D721Med (cell line): Measurements from ENCODE around the gene CCDC191.

Experiments
- DNase-seq: peaks from one replicate; pipeline ENCODE4 v3.0.0; 2011; ENCODE audit warnings: low spot score; ENCODE audit not compliant: insufficient read length
- FAIRE-seq: peaks from 2 replicates; lab custom pipeline; 2011; peaks lifted over from hg19 to GRCh38; lab: Jason Lieb, UNC
- TF ChIP-seq, protein P1 (sequence below): IDR thresholded peaks from 2 replicates; pipeline ENCODE4 v1.5.1; 2012; ENCODE audit warnings: mild to moderate bottlenecking, control low read depth; ENCODE audit not compliant: insufficient read depth; ENCODE audit errors: missing control alignments

Gene CCDC191

DNA sequence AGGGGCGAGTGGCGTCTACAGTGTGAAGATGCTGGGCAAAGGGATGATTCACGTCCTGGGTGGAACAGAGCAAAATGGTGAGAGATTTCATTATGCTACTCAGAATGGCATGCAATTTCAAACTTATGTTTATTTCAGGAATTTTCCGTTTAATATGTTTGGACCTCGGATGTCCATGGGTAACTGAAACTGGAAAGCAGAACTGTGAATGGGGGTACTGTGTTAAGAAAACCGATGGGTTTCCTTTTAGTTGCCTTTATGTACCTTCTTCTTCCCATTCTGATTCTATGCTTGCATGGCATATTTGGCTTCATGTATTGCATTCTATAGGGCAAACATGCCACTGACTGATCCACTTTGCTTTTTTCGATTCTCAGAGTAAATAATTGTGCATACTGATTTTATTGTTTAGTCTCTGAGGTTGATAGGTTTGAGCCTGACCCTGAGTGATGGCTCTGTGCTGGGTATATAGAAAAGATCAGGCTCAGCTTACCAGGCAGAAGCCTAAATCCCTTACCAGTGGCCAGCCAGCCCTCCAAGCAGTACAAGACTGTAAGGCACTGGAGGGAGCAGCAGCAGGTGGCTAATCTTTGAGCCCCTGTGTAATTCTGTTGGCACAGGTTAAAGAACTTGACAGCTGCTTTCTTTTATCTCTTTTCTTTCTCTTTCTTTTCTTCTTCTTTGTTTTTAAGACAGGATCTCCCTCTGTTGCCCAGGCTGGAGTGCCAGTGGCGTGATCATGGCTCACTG, 4.8 kb upstream of the CCDC191 start:
- TF ChIP-seq, protein P1, sequence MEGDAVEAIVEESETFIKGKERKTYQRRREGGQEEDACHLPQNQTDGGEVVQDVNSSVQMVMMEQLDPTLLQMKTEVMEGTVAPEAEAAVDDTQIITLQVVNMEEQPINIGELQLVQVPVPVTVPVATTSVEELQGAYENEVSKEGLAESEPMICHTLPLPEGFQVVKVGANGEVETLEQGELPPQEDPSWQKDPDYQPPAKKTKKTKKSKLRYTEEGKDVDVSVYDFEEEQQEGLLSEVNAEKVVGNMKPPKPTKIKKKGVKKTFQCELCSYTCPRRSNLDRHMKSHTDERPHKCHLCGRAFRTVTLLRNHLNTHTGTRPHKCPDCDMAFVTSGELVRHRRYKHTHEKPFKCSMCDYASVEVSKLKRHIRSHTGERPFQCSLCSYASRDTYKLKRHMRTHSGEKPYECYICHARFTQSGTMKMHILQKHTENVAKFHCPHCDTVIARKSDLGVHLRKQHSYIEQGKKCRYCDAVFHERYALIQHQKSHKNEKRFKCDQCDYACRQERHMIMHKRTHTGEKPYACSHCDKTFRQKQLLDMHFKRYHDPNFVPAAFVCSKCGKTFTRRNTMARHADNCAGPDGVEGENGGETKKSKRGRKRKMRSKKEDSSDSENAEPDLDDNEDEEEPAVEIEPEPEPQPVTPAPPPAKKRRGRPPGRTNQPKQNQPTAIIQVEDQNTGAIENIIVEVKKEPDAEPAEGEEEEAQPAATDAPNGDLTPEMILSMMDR, result no peak
- FAIRE-seq, result no peak
- no peak for DNase-seq

DNA sequence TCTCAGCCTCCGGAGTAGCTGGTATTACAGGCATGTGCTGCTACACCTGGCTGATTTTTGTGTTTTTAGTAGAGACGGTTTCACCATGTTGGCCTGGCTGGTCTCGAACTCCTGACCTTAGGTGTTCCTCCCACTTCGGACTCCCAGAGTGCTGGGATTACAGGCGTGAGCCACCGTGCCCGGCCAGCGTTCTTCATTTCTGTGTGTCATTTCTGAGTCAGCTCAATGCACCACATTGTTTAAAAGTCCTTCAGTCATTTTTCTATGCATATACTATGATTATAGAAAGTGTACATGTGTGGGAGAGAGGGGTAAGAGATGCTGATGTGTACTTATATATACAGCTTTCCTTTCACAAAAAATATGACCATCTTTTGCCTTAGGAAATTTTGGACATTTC, 2.3 kb upstream of the CCDC191 start:
- FAIRE-seq (no peak), DNase-seq (no peak)
- TF ChIP-seq, protein P1, result no peak

DNA sequence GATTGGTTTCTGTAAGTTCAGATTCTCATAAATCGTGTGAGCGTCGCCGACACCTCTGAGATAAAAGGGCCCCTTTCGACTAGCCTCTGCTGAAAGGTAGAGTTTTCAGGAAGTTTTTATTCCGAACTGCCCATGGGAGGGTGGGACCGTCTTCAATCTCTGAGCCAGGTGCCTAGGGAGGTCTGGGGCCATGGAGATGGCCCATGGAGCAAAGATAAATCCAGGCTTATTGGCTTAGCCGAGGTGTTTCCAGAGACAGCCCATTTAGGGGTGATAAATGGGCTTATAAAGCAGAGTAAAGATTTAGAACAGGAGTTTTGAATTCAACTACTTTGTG, 653 bp upstream of the CCDC191 start:
- no peak for DNase-seq
- TF ChIP-seq, protein P1, result no peak
- FAIRE-seq, result no peak

DNA sequence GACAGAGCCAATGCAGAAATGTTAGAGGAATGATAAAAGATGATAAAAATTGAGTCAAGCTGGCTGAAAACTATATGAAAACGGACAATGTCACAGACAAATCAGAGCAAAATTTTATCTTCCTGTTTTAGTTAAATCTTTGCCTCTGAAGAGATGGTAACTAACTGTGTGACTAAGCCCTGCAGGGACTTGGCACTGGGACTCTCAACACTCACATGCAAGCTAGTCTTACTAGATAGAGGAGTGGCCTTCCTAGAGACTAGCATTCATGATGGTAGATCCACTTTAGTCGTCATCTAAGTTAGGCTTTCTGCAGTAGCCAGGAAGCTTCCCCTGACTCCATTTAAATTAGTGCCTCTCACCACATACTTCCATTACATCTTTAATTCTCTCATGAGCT, 4.1 kb downstream of the CCDC191 start:
- FAIRE-seq (no peak), DNase-seq (no peak)
- TF ChIP-seq, protein P1, result no peak

DNA sequence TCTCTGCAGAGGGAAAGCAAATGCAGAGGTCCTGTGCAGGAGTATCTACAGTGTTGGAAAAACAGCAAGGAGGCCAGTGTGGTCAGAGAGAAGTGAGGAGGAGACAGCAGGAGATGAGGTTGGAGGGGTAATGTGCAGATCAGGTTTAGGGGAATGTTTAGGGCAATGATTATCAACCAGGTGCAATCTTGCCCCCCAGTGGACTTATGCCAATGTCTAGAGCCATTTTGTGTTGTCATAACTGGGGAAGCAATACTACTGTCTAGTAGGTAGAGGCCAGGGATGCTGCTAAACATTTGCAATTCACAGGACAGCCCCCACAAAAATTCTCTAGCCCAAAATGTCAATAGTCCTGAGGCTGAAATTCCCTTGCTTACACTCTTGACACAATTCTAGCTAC, 13.1 kb downstream of the CCDC191 start:
- TF ChIP-seq, protein P1, result no peak
- DNase-seq (no peak), FAIRE-seq (no peak)

DNA sequence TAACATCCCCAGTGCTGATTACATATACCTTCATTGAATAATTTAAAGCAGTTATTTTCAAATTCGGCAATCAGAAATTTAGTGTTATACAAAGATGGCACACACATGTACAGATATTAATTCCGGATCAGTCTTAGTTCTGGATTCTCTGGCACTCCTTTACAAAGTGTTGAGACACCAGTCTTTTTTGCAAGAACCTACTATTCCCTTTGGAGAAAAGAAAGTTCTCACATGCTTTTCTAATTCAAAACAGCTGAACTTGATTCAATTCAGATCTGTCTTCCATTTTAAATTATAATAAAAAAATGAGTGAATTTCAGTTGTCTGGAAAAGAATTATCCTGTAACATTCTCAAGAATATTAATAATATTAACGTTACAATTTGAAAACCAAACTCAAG, 20.4 kb downstream of the CCDC191 start:
- FAIRE-seq (no peak), DNase-seq (no peak)
- TF ChIP-seq, protein P1, result no peak

DNA sequence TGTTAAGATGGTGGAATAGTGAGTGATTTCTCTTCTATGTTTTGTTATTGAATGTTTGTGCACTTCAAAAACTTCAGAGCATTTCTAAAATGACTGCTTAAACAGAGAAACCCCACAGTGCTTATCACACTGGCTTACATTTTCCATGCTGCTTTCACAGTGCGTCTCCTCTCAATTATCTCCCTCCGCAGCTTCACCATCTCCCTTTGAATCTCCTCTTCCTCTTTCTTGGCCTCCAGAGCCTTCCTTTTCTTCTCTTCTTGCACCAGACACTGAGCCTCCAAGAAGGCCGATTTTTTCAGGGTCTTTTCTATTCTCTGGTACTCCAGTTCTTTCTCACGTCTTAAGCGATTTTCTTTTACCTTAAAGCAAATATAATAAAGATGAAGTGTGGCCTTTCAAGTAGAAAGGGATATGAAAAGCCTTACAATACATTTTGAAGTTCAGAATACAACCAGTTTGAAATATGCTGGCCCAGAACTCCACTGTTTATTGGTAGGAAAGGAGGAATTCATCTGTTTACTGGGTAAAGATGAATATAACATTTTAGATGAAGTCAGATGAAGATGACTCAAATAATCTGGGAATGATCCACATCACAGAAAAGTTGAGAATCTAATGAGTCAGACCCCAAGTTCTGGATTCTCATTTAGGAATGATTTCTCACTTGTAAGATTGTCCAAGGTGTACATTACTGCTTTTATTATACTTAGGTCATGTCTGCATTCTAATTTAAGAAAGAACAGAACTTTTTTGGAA, 21.4 kb downstream of the CCDC191 start:
- TF ChIP-seq, protein P1, result no peak
- DNase-seq (no peak), FAIRE-seq (no peak)
